Inflammatory macrophage (primary cell): Measurements from ENCODE around the gene ULBP1.
"Not testable (repeated sequence)": the region's sequence is repeated elsewhere in the genome, so short reads cannot be mapped to it uniquely, and the experiment has no call there.

Experiments
- DNase-seq, 2 donors: peaks; one replicate each; pipeline ENCODE4 v3.0.0-alpha.2; 2020 to 2022

ULBP1 gene

GRCh38 chr6:149953934-149954327 lies 9.8 kb upstream of the ULBP1 start:
- DNase-seq = not testable (repeated sequence)

GRCh38 chr6:149954328-149954983 lies 9.3 kb upstream of the ULBP1 start:
- not testable (repeated sequence) for DNase-seq

- not testable (repeated sequence) for DNase-seq
Observed at GRCh38 chr6:149954984-149955653, 8.6 kb upstream of the ULBP1 start.

GRCh38 chr6:149955654-149956317 lies 8.0 kb upstream of the ULBP1 start:
- DNase-seq = not testable (repeated sequence)

GRCh38 chr6:149958124-149958523 lies 5.6 kb upstream of the ULBP1 start:
- DNase-seq = not testable (repeated sequence)

GRCh38 chr6:149959806-149960205 lies 3.9 kb upstream of the ULBP1 start:
- not testable (repeated sequence) for DNase-seq

DNA sequence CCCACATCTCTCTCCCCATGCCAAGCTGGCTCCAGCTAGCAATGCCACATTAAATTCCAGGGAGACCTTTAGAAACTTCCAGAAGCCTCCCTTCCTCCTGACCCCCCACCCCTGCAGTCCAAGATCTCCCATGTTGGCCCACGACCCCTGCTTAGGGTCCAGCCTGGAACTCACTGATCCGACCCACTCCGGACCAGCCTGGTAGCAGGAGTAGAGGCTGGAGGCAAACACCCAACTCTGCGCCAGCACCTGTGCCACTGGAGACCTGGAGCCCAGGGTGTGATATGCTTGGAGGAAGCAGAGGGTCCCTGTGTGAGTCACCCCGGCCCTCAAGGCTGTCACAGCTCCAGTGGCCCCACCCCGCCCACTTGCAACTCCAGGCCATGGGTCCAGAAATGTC lies 3.3 kb upstream of the ULBP1 start:
- no peak for DNase-seq

- DNase-seq = no peak
Observed at GRCh38 chr6:149961728-149962425, 1.9 kb upstream of the ULBP1 start.

DNA sequence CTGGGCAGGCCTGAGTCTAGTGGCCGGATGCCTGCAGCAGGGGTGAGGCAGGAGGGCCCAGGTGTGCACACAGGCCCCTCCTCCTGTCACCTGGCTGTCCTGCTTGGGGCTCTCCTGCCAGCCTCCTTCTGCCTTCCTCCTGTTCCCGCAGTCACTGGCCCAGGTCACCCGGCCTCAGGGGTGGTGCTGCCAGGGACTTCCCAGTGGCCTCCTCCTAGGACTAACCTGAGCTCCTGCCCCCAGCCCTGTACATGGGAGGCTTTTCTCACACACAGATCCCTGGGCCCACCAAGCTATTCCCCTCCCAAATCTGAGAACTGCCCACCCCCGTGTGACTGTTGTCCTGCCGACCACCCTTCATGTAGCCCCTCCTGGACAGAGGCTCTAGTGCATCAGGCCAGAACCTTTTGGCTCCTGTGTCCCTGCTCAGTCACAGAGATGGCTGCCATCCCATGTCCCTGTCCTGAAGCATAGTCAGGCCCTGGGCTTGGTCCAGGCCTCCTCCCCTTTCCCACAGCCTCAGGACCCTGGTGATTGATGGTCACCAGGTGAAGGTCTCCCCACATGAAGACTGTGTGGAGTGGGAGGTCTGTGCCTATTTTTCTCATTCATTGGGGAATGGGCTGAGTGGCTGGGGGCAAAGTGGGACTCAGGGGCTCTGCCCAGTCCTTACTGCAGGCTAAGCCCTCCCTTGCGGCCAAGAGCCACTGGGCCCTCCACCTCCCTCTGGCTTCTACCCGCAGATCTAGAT lies 1.1 kb upstream of the ULBP1 start:
- no peak for DNase-seq

DNA sequence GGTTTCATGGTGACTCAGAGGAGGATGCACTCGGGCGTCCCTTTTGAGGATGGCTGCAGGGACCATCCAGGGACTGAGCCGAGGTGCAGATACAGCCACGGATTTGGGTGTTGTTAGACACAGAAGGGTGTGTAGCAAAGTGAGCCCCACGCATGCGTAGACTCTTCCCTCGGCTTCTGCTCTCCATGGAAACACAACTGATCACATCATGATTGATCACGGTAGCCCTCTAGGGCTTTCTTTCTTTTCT lies 606 bp upstream of the ULBP1 start:
- no peak for DNase-seq

DNA sequence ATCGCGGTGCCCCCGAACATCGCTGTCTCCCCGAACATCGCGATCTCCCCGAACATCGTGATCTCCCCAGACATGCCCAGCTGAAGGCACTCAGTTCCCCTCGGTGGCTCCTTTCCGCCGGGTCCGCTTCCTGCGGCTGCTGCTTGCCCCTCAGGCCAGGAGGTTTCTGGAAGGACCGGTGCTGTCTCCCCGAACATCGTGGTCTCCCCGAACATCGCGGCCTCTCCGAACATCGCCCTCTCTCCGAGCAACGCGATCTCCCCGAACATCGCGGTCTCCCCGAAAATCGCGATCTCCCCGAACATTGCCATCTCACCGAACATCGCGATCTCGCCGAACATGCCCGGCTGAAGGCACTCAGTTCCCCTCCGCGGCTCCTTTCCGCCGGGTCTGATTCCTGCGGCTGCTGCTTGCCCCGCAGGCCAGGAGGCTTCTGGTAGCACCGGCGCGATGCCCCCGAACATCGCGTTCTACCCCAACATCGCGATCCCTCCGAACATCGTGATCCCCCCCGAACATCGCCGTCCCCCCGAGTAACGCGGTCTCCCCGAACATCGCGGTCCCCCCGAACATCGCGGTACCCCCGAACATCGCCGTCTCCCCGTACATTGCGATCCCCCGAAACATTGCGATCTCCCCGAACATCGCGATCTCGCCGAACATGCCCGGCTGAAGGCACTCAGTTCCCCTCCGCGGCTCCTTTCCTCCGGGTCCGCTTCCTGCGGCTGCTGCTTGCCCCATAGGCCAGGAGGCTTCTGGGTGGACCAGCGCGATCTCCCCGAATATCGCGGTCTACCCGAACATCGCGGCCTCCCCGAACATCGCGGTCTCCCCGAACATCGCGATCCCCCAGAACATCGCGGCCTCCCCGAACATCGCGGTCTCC lies 808 bp downstream of the ULBP1 start:
- DNase-seq = no peak

DNA sequence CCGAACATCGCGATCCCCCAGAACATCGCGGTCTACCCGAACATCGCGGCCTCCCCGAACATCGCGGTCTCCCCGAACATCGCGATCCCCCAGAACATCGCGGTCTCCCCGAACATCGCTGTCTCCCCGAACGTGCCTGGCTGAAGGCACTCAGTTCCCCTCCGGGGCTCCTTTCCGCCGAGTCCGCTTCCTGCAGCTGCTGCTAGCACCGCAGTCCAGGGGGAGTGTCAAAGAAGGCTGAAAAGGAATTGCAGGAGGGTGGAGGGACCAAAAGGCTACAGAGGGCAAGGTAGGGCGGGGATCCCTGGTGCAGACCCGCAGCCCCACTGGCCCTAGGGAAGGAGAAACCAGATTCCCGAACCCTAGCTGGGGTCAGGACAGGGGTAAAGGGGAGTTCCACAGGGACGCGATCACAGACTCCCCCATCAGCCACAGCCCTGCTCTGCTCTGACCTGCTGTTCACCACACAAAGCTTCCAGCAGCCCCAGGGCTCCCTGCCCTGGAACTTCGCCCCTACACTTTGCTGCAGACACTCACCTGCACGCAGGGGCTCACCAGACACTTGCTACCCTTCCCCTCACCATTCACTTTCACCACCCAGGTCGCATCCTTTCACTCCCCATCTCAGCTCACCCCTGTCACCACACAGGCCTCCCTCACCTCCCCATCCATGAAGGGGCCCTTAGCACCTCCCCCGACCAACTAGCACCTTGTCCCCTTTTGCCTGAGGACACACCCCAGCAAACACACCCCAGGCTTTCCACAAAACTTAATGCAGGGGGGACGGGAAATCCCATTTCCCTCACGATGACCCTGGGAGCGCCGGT lies 1.7 kb downstream of the ULBP1 start:
- DNase-seq = peak in 1 of 2 donors; percentile 13

DNA sequence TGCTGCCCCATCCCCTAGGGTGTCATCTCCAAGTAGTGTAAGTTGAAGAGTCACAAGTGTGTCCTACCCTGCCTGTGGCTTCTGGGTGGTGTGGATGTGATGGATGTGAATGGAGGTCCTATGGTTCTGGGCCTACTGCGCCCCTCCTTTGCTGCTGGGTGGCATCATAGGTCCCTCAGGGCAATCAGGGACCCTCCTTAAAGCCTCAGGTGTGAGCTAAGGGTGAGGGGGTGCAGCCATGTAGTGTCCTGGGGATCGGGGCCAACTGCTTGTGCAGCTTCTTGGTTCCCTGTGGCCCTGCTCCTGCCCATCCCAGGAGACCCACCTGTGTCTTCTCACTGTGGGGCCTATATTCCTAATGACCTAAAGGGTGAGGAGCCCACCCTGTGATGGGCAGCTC lies 2.6 kb downstream of the ULBP1 start:
- not testable (repeated sequence) for DNase-seq

DNA sequence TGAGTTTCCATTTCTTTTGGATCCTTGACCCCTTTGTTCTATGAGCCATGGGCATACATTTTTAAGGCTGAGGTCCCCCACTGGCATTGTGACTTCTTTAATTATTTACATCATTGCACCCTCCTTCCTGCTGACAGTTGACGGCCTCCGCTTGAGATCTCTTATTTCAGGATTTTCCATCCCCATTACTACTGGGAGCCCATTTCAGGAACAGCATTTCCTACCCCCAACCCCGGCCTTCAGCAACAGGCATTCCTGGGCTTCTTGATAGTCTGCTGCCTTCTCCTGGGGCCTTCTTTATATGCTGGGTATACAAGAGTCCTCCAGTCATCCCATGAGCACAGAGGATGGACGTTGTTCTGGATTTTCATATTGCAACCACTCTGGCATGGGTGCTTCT lies 3.8 kb downstream of the ULBP1 start:
- no peak for DNase-seq

GRCh38 chr6:149967999-149968398 lies 4.3 kb downstream of the ULBP1 start:
- not testable (repeated sequence) for DNase-seq

- not testable (repeated sequence) for DNase-seq
Observed at GRCh38 chr6:149968909-149969308, 5.2 kb downstream of the ULBP1 start.

GRCh38 chr6:149969635-149970034 lies 5.9 kb downstream of the ULBP1 start:
- no peak for DNase-seq

- DNase-seq = not testable (repeated sequence)
Observed at GRCh38 chr6:149974394-149974793, 10.7 kb downstream of the ULBP1 start.

DNA sequence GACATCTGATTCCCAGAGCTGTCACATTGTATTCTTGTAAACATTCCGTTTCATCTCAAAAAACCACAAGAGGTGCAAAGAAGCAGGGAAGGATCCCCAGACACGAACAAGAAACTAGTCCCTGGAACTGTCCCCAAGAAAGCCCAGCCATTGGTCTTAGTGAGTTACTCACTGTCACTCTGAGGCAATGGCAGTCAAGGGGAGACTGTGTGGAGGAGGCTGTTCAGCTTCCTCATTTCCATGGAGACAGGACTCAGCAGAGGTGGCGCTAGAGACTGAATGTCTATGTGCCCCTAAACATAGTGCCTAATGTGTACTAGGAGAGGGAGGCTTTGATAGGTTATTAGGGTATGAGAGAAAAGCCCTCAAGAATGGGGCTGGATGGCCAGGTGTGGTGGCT lies 11.1 kb downstream of the ULBP1 start:
- DNase-seq = peak; percentile 57 to 72

GRCh38 chr6:149975400-149975799 lies 11.7 kb downstream of the ULBP1 start:
- no peak for DNase-seq

DNA sequence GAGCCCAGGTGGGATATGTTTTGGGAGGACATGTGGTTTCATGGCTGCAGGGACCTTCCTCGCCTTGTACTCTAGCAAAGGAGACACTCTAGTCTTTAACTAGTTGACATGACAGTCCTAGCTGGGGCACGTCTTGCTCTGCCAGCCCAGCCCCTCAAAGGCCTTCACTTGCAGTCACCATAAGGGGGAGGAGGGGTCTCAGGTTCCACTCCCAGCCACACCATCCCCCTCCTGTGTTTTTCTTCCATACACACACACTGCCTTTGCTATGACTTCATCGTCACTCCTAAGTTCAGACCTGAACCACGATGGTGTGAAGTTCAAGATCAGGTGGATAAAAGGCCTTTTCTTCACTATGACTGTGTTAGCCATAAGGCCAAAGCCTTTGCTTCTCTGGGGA lies 13.5 kb downstream of the ULBP1 start:
- DNase-seq = no peak
